BJ (cell line): ENCODE measurements around the gene FHOD1. TPM values are rescaled to one million over a fixed set of nuclear protein-coding genes. Genes with fewer than 3 reads are reported as not detected.
A peak's percentile ranks its signal among the peaks of the same experiment; 100 is the strongest.

Source experiments
- CTCF ChIA-PET: fragments of 350-600 bp; formaldehyde crosslinking; extraction: SDS; loops from one replicate; lab custom pipeline; 2021; ENCODE audit warnings: antibody characterized with exemption, inconsistent platforms; lab: Yijun Ruan, JAX
- POLR2A ChIA-PET: fragments of 300-600 bp; sonication (Branson Sonifier 250); formaldehyde crosslinking; extraction: SDS; loops from one replicate; lab custom pipeline; 2021; ENCODE audit warnings: antibody characterized with exemption; lab: Charles Lee
- DNase-seq: peaks from one replicate; pipeline ENCODE4 v3.0.0-alpha.2; 2011; ENCODE audit warnings: low read depth
- H3K27me3 ChIP-seq: 2 replicates; pipeline ENCODE4 v1.6.0; 2011; ENCODE audit warnings: low read length; ENCODE audit not compliant: control insufficient read depth, insufficient read depth
- H3K36me3 ChIP-seq: 2 replicates; pipeline ENCODE4 v1.5.1; 2011; ENCODE audit warnings: low read length; ENCODE audit not compliant: control insufficient read depth, insufficient read depth
- H3K4me3 ChIP-seq: 2 replicates; pipeline ENCODE4 v1.5.1; 2011; ENCODE audit warnings: low read depth, mild to moderate bottlenecking, control low read depth, low read length
- CTCF ChIP-seq: IDR thresholded peaks from 2 replicates; pipeline ENCODE4 v1.5.1; 2011; ENCODE audit warnings: low read depth, mild to moderate bottlenecking, control low read depth, inconsistent platforms, low read length, moderate library complexity; ENCODE audit not compliant: insufficient read depth
- polyA plus RNA-seq: library from polyadenylated mRNA; depleted of rRNA; stranded (reverse); fragments of >200 nt; gene quantifications from 2 replicates; pipeline ENCODE4 v1.2.3, GENCODE V29; 2011

The FHOD1 gene
- polyA plus RNA-seq, 1 experiment: 23.0 TPM

GRCh38 chr16:67200491-67200890 is 46.8 kb downstream of the FHOD1 start:
- TF ChIP-seq CTCF: no peak
- DNase-seq: no peak
- POLR2A ChIA-PET: no interaction called here
- CTCF ChIA-PET: interaction anchor here (0.7 to 1.0 kb wide), 2 partner anchors 44 to 1108 kb away, joined by 3 read pairs; no protein-coding TSS in a partner anchor
- H3K36me3 ChIP-seq: peaks cover 38% of the 10 kb centered on the region
- no peak overlapping the region for H3K4me3 ChIP-seq
- no peaks in the 10 kb centered on the region for H3K27me3 ChIP-seq

GRCh38 chr16:67199808-67200198 is 47.5 kb downstream of the FHOD1 start:
- TF ChIP-seq CTCF: no peak
- ChIA-PET CTCF (interaction anchor here (1.0 to 2.7 kb wide), 2 partner anchors 9 to 45 kb away, joined by 3 to 10 read pairs; no protein-coding TSS in a partner anchor), POLR2A (no interaction called here)
- DNase-seq: no peak
- H3K36me3 ChIP-seq: peaks cover 41% of the 10 kb centered on the region
- no peak overlapping the region for H3K4me3 ChIP-seq
- no peaks in the 10 kb centered on the region for H3K27me3 ChIP-seq

- Histone ChIP-seq H3K4me3 (no peak within 1 kb of the TSS), H3K36me3 (peaks cover 44% of the 10 kb centered on the region), H3K27me3 (no peaks in the 10 kb centered on the region)
- no peak for DNase-seq
- peak; percentile 33 for TF ChIP-seq CTCF
- CTCF ChIA-PET: interaction anchor here (0.5 to 2.9 kb wide), 11 partner anchors 10 to 223 kb away, joined by 3 to 10 read pairs (median 3); no protein-coding TSS in a partner anchor
- POLR2A ChIA-PET: no interaction called here
Measured at GRCh38 chr16:67199011-67199807, 48.1 kb downstream of the FHOD1 start, which contains the start of gene ELMO3. Gene ELMO3 (plus strand): TSS chr16:67199131. CDS start chr16:67199327, 196 bp downstream.

- TF ChIP-seq CTCF: peak; percentile 71
- peaks cover 40% of the 10 kb centered on the region for H3K36me3 ChIP-seq
- POLR2A ChIA-PET: no interaction called here
- H3K4me3 ChIP-seq: no peak overlapping the region
- no peaks in the 10 kb centered on the region for H3K27me3 ChIP-seq
- DNase-seq: no peak
- CTCF ChIA-PET: interaction anchor here (0.8 to 2.9 kb wide), 14 partner anchors 10 to 244 kb away, joined by 3 to 10 read pairs (median 4); partner anchors contain the start of gene FHOD1
Measured at GRCh38 chr16:67198238-67198734, 49.0 kb downstream of the FHOD1 start.

GRCh38 chr16:67197704-67198103 is 49.6 kb downstream of the FHOD1 start:
- Histone ChIP-seq H3K27me3 (no peaks in the 10 kb centered on the region), H3K36me3 (peaks cover 37% of the 10 kb centered on the region), H3K4me3 (no peak overlapping the region)
- TF ChIP-seq CTCF: no peak
- POLR2A ChIA-PET: no interaction called here
- DNase-seq: no peak
- CTCF ChIA-PET: interaction anchor here (0.8 to 2.9 kb wide), 11 partner anchors 10 to 244 kb away, joined by 3 to 10 read pairs (median 4); partner anchors contain the start of gene FHOD1
